B cell (primary cell): Measurements from ENCODE around the gene TIGD3.

Source experiments
- CTCF ChIP-seq: fragments of 200-600 bp; IDR thresholded peaks from one replicate; pipeline ENCODE4 v1.8.0; 2022; ENCODE audit warnings: antibody characterized with exemption, mild to moderate bottlenecking
- EZH2 ChIP-seq: IDR thresholded peaks from 2 replicates; pipeline ENCODE4 v1.6.1; 2012; ENCODE audit warnings: borderline replicate concordance, low read depth, mild to moderate bottlenecking, moderate library complexity, low read length; ENCODE audit not compliant: insufficient read depth, poor library complexity, severe bottlenecking

GRCh38 chr11:65402790-65403189 is 48.2 kb downstream of the TIGD3 start:
- TF ChIP-seq CTCF: no peak
- no peak for TF ChIP-seq EZH2
